KOPT-K1 (cell line): ENCODE measurements around the gene TRAT1.

Experiments used
- H3K27ac ChIP-seq: fragments of 200-600 bp; sonication (generic); 2 replicates; pipeline ENCODE4 v1.5.1; 2016; ENCODE audit warnings: antibody characterized with exemption, mild to moderate bottlenecking, low read depth, low read length; ENCODE audit not compliant: poor library complexity, severe bottlenecking
- H3K36me3 ChIP-seq: fragments of 200-600 bp; sonication (generic); 2 replicates; pipeline ENCODE4 v1.5.1; 2017; ENCODE audit warnings: antibody characterized with exemption, mild to moderate bottlenecking, low read length, moderate library complexity; ENCODE audit not compliant: insufficient read depth
- H3K9me3 ChIP-seq: fragments of 200-600 bp; sonication (generic); 2 replicates; pipeline ENCODE4 v1.5.1; 2017; ENCODE audit warnings: antibody characterized with exemption, low read length, mild to moderate bottlenecking; ENCODE audit not compliant: insufficient read depth, poor library complexity, severe bottlenecking

Gene TRAT1

GRCh38 chr3:108891833-108892232 lies 69.2 kb downstream of the TRAT1 start:
- Histone ChIP-seq H3K9me3 (no peaks in the 10 kb centered on the region), H3K36me3 (no peaks in the 10 kb centered on the region), H3K27ac (no peak overlapping the region)

DNA sequence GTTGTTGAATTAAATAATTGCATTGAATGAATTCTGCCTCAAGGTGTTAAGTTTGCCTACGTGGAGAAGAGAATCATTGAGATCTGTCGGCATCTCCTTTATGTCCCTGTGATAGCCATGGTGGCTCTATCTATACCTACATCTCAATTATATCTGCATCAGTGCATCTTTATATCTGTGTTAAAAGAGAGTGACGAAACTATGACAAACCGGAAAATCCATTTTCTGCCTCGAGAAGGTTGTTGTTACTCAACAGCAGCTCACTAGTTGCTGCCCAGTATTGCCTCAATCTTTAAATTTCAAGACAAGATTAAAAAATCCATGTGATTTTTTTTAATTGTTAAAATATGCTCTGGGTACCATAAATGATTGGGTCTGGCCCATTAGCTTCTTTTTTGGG lies 72.4 kb downstream of the TRAT1 start:
- H3K9me3 ChIP-seq, result no peaks in the 10 kb centered on the region
- H3K27ac ChIP-seq, result no peak overlapping the region
- no peaks in the 10 kb centered on the region for H3K36me3 ChIP-seq

GRCh38 chr3:108897883-108898282 lies 75.3 kb downstream of the TRAT1 start:
- Histone ChIP-seq H3K27ac (no peak overlapping the region), H3K9me3 (no peaks in the 10 kb centered on the region)

DNA sequence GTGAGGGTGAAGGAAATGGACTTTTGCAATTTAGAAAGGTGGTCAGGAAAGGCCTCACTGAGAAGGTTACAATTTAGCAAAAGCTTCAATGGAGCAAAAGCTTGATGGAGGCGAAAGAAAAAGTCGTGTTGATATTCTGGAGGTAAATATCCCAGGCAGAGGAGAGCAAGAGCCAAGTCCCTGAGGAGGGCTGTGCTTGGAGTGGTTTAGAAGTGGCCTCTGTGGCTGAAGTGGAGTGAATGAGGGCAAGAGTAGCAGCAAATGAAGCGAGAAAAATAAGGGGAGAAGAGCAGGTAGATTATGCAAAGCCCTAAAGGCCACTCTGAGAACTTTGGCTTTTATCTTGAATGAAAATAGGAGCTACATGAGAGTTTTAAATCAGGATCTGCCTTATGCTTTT lies 76.9 kb downstream of the TRAT1 start:
- H3K9me3 ChIP-seq, result no peaks in the 10 kb centered on the region
- no peak overlapping the region for H3K27ac ChIP-seq
- no peaks in the 10 kb centered on the region for H3K36me3 ChIP-seq

More at GRCh38 chr3:108897883-108898282, 75.3 kb downstream of the TRAT1 start:
- H3K36me3 ChIP-seq, result no peaks in the 10 kb centered on the region
